ENCODE data around the gene SIRPB1.
"Not testable (repeated sequence)": the region's sequence is repeated elsewhere in the genome, so short reads cannot be mapped to it uniquely, and the experiment has no call there.

Gene SIRPB1

GRCh38 chr20:1588533-1589460 lies 31.0 kb downstream of the SIRPB1 start:
- no peak for DNase-seq

DNA sequence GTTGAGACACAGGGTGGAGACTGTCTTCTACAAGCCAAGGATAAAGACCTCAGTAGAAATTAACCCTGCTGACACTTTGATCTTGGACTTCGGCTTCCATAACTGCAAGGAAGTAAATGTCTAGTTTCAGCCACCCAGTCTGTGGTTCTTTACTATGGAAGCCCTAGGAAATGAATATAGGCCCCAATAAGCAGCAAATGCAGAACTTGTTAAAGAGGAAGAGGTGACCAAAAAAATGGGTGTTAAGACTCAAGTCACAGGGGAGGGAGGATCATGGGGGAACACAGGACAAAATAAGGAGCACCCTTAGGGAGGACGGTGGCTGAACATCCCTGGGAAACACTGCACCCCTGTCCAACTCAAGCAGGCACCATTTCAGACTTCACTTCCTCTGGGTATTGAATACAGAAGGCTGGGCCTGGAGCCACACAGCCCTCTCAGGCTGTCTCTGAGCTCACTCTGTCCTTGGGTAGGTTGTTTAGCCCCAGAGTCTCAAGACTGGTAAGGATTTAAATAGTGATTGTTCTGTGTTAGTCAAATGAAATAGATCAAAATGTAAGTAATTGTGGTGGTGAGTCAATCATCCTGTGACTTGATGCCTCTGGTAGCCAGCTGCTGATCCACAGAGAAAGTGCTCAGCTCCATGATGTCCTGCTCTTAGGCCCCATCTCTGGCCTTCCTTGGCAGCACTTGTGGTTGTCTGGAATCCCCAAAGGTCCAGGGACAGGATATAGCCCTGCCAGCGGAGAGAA lies 31.9 kb downstream of the SIRPB1 start:
- no peak for DNase-seq

GRCh38 chr20:1579488-1579887 lies 40.3 kb downstream of the SIRPB1 start:
- DNase-seq, result no peak

DNA sequence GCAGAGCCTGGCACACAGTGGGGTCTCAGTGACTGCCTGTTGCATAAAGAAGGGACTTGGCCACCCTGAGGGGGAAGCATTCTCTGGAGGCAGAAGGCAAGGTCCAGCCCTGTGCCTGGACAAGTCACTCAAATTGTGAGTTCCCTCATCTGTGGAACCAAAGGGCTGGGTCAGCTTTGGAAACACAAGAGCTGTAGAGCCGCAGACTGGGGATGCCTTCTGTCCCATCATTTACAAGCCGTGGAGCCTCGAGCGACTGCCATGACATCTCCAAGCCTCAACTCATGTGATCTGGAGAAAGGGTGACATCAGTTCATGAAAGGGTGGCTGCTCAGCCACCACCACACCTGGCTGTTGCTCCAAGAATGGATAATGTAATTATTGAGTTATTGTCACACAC lies 41.9 kb downstream of the SIRPB1 start:
- DNase-seq, result no peak

GRCh38 chr20:1577313-1577712 lies 42.5 kb downstream of the SIRPB1 start:
- DNase-seq, result not testable (repeated sequence)

DNA sequence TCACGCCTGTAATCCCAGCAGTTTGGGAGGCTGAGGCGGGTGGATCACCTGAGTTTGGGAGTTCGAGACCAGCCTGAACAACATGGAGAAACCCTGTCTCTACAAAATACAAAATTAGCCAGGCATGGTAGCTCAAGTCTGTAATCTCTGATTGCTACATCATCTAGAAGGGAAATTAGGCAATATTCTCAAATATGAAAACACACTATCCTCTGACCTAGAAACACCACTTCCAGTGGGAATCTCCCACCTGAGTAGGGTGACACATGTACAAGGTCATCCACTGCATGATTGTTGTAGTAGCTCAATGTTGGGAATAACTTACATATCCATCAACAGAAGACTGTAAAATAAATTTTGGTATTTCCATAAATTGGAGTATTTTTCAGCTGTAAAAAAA lies 43.2 kb downstream of the SIRPB1 start:
- DNase-seq, result no peak

- DNase-seq, result not testable (repeated sequence)
Observed at GRCh38 chr20:1576003-1576402, 43.8 kb downstream of the SIRPB1 start.

DNA sequence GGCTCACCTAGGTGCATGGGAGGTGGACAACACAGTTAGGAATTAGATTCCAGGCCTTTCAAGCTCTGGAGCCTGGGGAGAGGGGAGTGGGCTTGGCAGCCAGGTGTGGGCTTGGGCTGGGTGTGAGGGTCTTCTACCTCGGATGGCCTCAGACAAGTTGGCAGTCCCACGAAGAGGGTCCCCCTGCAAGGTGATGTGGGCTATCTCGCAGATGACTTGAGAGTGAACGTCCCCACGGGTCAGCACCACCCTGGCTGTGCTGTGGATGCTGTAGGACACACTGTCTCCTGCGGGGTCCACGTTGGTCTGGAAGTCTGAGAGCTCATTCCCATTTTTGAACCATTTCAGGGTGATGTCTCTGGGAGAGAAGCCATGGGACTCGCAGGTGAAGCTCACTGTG lies 48.2 kb downstream of the SIRPB1 start:
- DNase-seq, result not testable (repeated sequence)
